KMS-11 (cell line): Measurements from ENCODE around the gene SPRY4.

Source experiments
- H2AFZ ChIP-seq: fragments of 200-600 bp; sonication (generic); 2 replicates; pipeline ENCODE4 v1.6.1; 2016; ENCODE audit warnings: antibody characterized with exemption, mixed run types, low read depth
- H3K27ac ChIP-seq: fragments of 200-600 bp; sonication (generic); 2 replicates; pipeline ENCODE4 v1.6.1; 2016; ENCODE audit warnings: mild to moderate bottlenecking, mixed run types
- H3K27me3 ChIP-seq: fragments of 200-600 bp; sonication (generic); 2 replicates; pipeline ENCODE4 v1.6.1; 2017; ENCODE audit warnings: mild to moderate bottlenecking, low read depth, mixed run types, moderate library complexity; ENCODE audit not compliant: insufficient read depth
- H3K36me3 ChIP-seq: fragments of 200-600 bp; sonication (generic); 2 replicates; pipeline ENCODE4 v1.6.1; 2017; ENCODE audit warnings: mild to moderate bottlenecking, mixed run types; ENCODE audit not compliant: insufficient read depth
- H3K4me1 ChIP-seq: fragments of 200-600 bp; sonication (generic); 2 replicates; pipeline ENCODE4 v1.6.1; 2016; ENCODE audit warnings: mild to moderate bottlenecking, low read depth, mixed run types; ENCODE audit not compliant: poor library complexity, severe bottlenecking
- H3K4me2 ChIP-seq: fragments of 200-600 bp; sonication (generic); 2 replicates; pipeline ENCODE4 v1.7.0; 2016; ENCODE audit warnings: mild to moderate bottlenecking, mixed run types
- H3K4me3 ChIP-seq: fragments of 200-600 bp; sonication (generic); IDR thresholded peaks from 2 replicates; pipeline ENCODE4 v1.6.1; 2017; ENCODE audit warnings: low read depth, low read length, mixed read lengths; ENCODE audit not compliant: insufficient read depth
- H3K79me2 ChIP-seq: fragments of 200-600 bp; sonication (generic); 2 replicates; pipeline ENCODE4 v1.6.1; 2016; ENCODE audit warnings: low read depth, mixed run types; ENCODE audit not compliant: insufficient read depth
- H3K9ac ChIP-seq: fragments of 200-600 bp; sonication (generic); 2 replicates; pipeline ENCODE4 v1.6.1; 2016; ENCODE audit warnings: mild to moderate bottlenecking, mixed run types
- H4K20me1 ChIP-seq: fragments of 200-600 bp; sonication (generic); 2 replicates; pipeline ENCODE4 v1.6.1; 2016; ENCODE audit warnings: mild to moderate bottlenecking, mixed run types; ENCODE audit not compliant: insufficient read depth
- CTCF ChIP-seq: fragments of 200-600 bp; sonication (generic); conservative IDR thresholded peaks from 2 replicates; pipeline ENCODE4 v1.6.1; 2017; ENCODE audit warnings: low read depth, mild to moderate bottlenecking, antibody characterized with exemption, low read length, moderate library complexity, mixed read lengths

Gene SPRY4

GRCh38 chr5:142330026-142330425 is 5.2 kb upstream of the SPRY4 start:
- H4K20me1 ChIP-seq: no peaks in the 10 kb centered on the region
- H2AFZ ChIP-seq: no peak overlapping the region
- H3K79me2 ChIP-seq: no peaks in the 10 kb centered on the region
- no peak for TF ChIP-seq CTCF
- H3K27me3 ChIP-seq: no peaks in the 10 kb centered on the region
- no peak overlapping the region for H3K9ac ChIP-seq
- H3K4me1 ChIP-seq: peaks cover 3% of the 10 kb centered on the region
- no peak overlapping the region for H3K27ac ChIP-seq
- no peaks in the 10 kb centered on the region for H3K36me3 ChIP-seq
- no peak overlapping the region for H3K4me3 ChIP-seq
- no peak overlapping the region for H3K4me2 ChIP-seq

- TF ChIP-seq CTCF: no peak
- H3K4me2 ChIP-seq: no peak overlapping the region; the same call in 1 of the 2 replicates
- H3K79me2 ChIP-seq: no peaks in the 10 kb centered on the region
- H2AFZ ChIP-seq: no peak overlapping the region
- peaks cover 3% of the 10 kb centered on the region for H3K4me1 ChIP-seq
- H4K20me1 ChIP-seq: no peaks in the 10 kb centered on the region
- H3K9ac ChIP-seq: no peak overlapping the region
- no peak overlapping the region for H3K27ac ChIP-seq
- H3K27me3 ChIP-seq: no peaks in the 10 kb centered on the region
- no peaks in the 10 kb centered on the region for H3K36me3 ChIP-seq
- H3K4me3 ChIP-seq: no peak overlapping the region
Observed at GRCh38 chr5:142327111-142327842, 2.5 kb upstream of the SPRY4 start.

- Histone ChIP-seq H3K9ac (no peak overlapping the region), H4K20me1 (no peaks in the 10 kb centered on the region), H2AFZ (no peak overlapping the region), H3K4me2 (no peak overlapping the region; the same call in 1 of the 2 replicates), H3K79me2 (no peaks in the 10 kb centered on the region), H3K36me3 (no peaks in the 10 kb centered on the region), H3K27ac (no peak overlapping the region), H3K4me3 (no peak overlapping the region), H3K4me1 (peaks cover 3% of the 10 kb centered on the region), H3K27me3 (no peaks in the 10 kb centered on the region)
- TF ChIP-seq CTCF: no peak
Observed at GRCh38 chr5:142326480-142326938, 1.7 kb upstream of the SPRY4 start.

- Histone ChIP-seq H3K27ac (peak overlapping the region; percentile 61; the same call in 1 of the 2 replicates), H3K27me3 (no peaks in the 10 kb centered on the region), H3K79me2 (no peaks in the 10 kb centered on the region), H4K20me1 (no peaks in the 10 kb centered on the region), H3K4me3 (no peak overlapping the region), H2AFZ (peak overlapping the region; percentile 90), H3K4me1 (peaks cover 3% of the 10 kb centered on the region), H3K9ac (peak overlapping the region; percentile 64; the same call in 1 of the 2 replicates), H3K36me3 (no peaks in the 10 kb centered on the region), H3K4me2 (peak overlapping the region; percentile 87; the same call in 1 of the 2 replicates)
- no peak for TF ChIP-seq CTCF
Observed at GRCh38 chr5:142325725-142326479, 1.1 kb upstream of the SPRY4 start.
